Stimulated activated naive CD8-positive, alpha-beta T cell treated with anti-CD3 and anti-CD28 coated beads, Interleukin-15, Interleukin-2, amounts not matched to agents 100 U/mL and 50 U/mL, for 24 hours (primary cell): Measurements from ENCODE around the gene ZSWIM1.
A peak's percentile ranks its signal among the peaks of the same experiment; 100 is the strongest.

Experiments used
- ATAC-seq: fragments of 150-1000 bp; cut with Tn5 transposase; one replicate; pipeline ENCODE4 v1.10.0; 2021
- DNase-seq: peaks from one replicate; pipeline ENCODE4 v3.0.0; 2021

ZSWIM1 gene

GRCh38 chr20:45909336-45909808, 28.3 kb downstream of the ZSWIM1 start:
- DNase-seq (no peak), ATAC-seq (no peak)

- DNase-seq (no peak), ATAC-seq (no peak)
Observed at GRCh38 chr20:45909817-45910669, 29.0 kb downstream of the ZSWIM1 start.

- ATAC-seq (peak; percentile 92), DNase-seq (peak; percentile 98)
Observed at GRCh38 chr20:45910670-45911485, 29.9 kb downstream of the ZSWIM1 start.

GRCh38 chr20:45911486-45912343, 30.7 kb downstream of the ZSWIM1 start, which contains the start of gene PLTP:
Gene PLTP (minus strand): TSS chr20:45912155. CDS start chr20:45911452, 703 bp downstream.
- ATAC-seq (no peak), DNase-seq (peak; percentile 57)

- no peak for ATAC-seq
- no peak for DNase-seq
Observed at GRCh38 chr20:45912344-45912682, 31.3 kb downstream of the ZSWIM1 start.

- no peak for ATAC-seq
- DNase-seq = no peak
Observed at GRCh38 chr20:45913116-45913515, 32.1 kb downstream of the ZSWIM1 start.

- no peak for ATAC-seq
- DNase-seq = no peak
Observed at GRCh38 chr20:45917790-45918141, 36.7 kb downstream of the ZSWIM1 start.

GRCh38 chr20:45918182-45918737, 37.2 kb downstream of the ZSWIM1 start:
- ATAC-seq (no peak), DNase-seq (no peak)

GRCh38 chr20:45918779-45919537, 37.9 kb downstream of the ZSWIM1 start:
- ATAC-seq = no peak
- DNase-seq = no peak

GRCh38 chr20:45919542-45920399, 38.7 kb downstream of the ZSWIM1 start:
- ATAC-seq = no peak
- no peak for DNase-seq

GRCh38 chr20:45920462-45921336, 39.7 kb downstream of the ZSWIM1 start:
- ATAC-seq (no peak), DNase-seq (no peak)

- ATAC-seq = peak; percentile 90
- no peak for DNase-seq
Observed at GRCh38 chr20:45921337-45922189, 40.5 kb downstream of the ZSWIM1 start.

GRCh38 chr20:45924391-45925261, 43.6 kb downstream of the ZSWIM1 start:
- ATAC-seq (no peak), DNase-seq (no peak)

- no peak for ATAC-seq
Observed at GRCh38 chr20:45925821-45926506, 44.9 kb downstream of the ZSWIM1 start.

GRCh38 chr20:45926731-45927070, 45.7 kb downstream of the ZSWIM1 start:
- ATAC-seq = no peak

More at GRCh38 chr20:45925821-45926506, 44.9 kb downstream of the ZSWIM1 start:
- no peak for DNase-seq

GRCh38 chr20:45927071-45927878, 46.2 kb downstream of the ZSWIM1 start:
- DNase-seq (no peak), ATAC-seq (no peak)

More at GRCh38 chr20:45926731-45927070, 45.7 kb downstream of the ZSWIM1 start:
- no peak for DNase-seq
